H1 (cell line): ENCODE measurements around the gene ARMC12. TPM values are rescaled to one million over a fixed set of nuclear protein-coding genes. Genes with fewer than 3 reads are reported as not detected.

Experiments used
- BACH1 ChIP-seq: IDR thresholded peaks from 2 replicates; pipeline ENCODE4 v1.6.1; 2012; ENCODE audit warnings: low read length, improper control_type of control experiment
- polyA plus RNA-seq, 7 experiments: library from polyadenylated mRNA; depleted of rRNA in 3 of 7; stranded (reverse) in 5 of 7; unstranded in 2 of 7; fragments of >200 nt in 5 of 7; fragments of 200-250 nt in 2 of 7; gene quantifications; 1 replicate in 5 of 7; 2 replicates in 1 of 7; 4 replicates in 1 of 7; pipeline versions ENCODE4 v1.2.1 to v1.2.3, GENCODE V29; 2011 to 2013; ENCODE audit warnings: missing spikeins in 2 of 7, mixed read lengths in 2 of 7
- total RNA-seq: library from RNA; stranded (reverse); fragmentation: NEBNext Ultra II Directional; extraction: Animal tissue kit (Norgen Biotek cat#: 25700); gene quantifications from 2 replicates; pipeline ENCODE4 v1.2.1, GENCODE V29; 2021

ARMC12 gene
- total and polyA plus RNA-seq, 2 of the 8 experiments (the other 6 are each of a cell fraction or from before 2014, with no cell fraction given) = 0.86 to 3.7 TPM

- no peak for TF ChIP-seq BACH1
These were observed 45.6 kb upstream of the ARMC12 start (continued) for GRCh38 chr6:35691027-35691824.
